OCI-LY7 (cell line): Measurements from ENCODE around the gene CHD1.

Source experiments
- CTCF ChIP-seq: fragments of 200-600 bp; sonication (generic); conservative IDR thresholded peaks from 2 replicates; pipeline ENCODE4 v1.5.1; 2014; ENCODE audit warnings: mild to moderate bottlenecking, antibody characterized with exemption, low read length, moderate library complexity, mixed read lengths
- EZH2phosphoT487 ChIP-seq: fragments of 200-600 bp; sonication (generic); IDR thresholded peaks from 2 replicates; pipeline ENCODE4 v1.6.1; 2018; ENCODE audit warnings: low read depth, borderline replicate concordance, mild to moderate bottlenecking, mixed run types, antibody characterized with exemption, low read length, moderate library complexity, mixed read lengths

- TF ChIP-seq CTCF (no peak), EZH2phosphoT487 (no peak)
Observed at GRCh38 chr5:98810206-98810605, 118.6 kb downstream of the CHD1 start.
